Activated CD4-positive, alpha-beta memory T cell treated with anti-CD3 and anti-CD28 coated beads for 36 hours (primary cell): ENCODE measurements around the gene OMG. TPM values are rescaled to one million over a fixed set of nuclear protein-coding genes. Genes with fewer than 3 reads are reported as not detected.
"Not testable (repeated sequence)": the region's sequence is repeated elsewhere in the genome, so short reads cannot be mapped to it uniquely, and the experiment has no call there.

ENCODE experiments used
- CTCF ChIA-PET: fragments of 350-600 bp; sonication (Branson Sonifier 250); formaldehyde crosslinking; loops from one replicate; lab custom pipeline; 2021; ENCODE audit warnings: antibody characterized with exemption, inconsistent platforms; lab: Charles Lee
- POLR2A ChIA-PET: fragments of 350-600 bp; sonication (Branson Sonifier 250); formaldehyde crosslinking; loops from one replicate; lab custom pipeline; 2021; ENCODE audit warnings: antibody characterized with exemption; lab: Charles Lee
- DNase-seq: peaks from one replicate; pipeline ENCODE4 v3.0.0-alpha.2; 2020
- H3K27ac Mint-ChIP-seq: one replicate; pipeline ENCODE4 v1.8.0; 2021; ENCODE audit warnings: mixed read lengths
- H3K27me3 Mint-ChIP-seq: one replicate; pipeline ENCODE4 v1.8.0; 2021; ENCODE audit warnings: mixed read lengths
- H3K36me3 Mint-ChIP-seq: one replicate; pipeline ENCODE4 v1.8.0; 2021; ENCODE audit warnings: mixed read lengths
- H3K4me1 Mint-ChIP-seq: one replicate; pipeline ENCODE4 v1.8.0; 2021; ENCODE audit warnings: low read depth, mixed read lengths
- H3K4me3 Mint-ChIP-seq: one replicate; pipeline ENCODE4 v1.8.0; 2021; ENCODE audit warnings: mild to moderate bottlenecking, mixed read lengths
- H3K9me3 Mint-ChIP-seq: one replicate; pipeline ENCODE4 v1.8.0; 2021; ENCODE audit warnings: mixed read lengths
- intact Hi-C: fragments of 100-400 bp; cut with micrococcal nuclease; formaldehyde crosslinking; loops from one replicate; pipeline ENCODE4 v1.15.1; 2023
- total RNA-seq, 2 experiments: library from RNA; stranded (reverse); gene quantifications; one replicate each; pipeline ENCODE4 v1.2.3, GENCODE V29; 2021

Gene OMG
- total RNA-seq, result under 1 TPM; 0.15 to 0.19 TPM

DNA sequence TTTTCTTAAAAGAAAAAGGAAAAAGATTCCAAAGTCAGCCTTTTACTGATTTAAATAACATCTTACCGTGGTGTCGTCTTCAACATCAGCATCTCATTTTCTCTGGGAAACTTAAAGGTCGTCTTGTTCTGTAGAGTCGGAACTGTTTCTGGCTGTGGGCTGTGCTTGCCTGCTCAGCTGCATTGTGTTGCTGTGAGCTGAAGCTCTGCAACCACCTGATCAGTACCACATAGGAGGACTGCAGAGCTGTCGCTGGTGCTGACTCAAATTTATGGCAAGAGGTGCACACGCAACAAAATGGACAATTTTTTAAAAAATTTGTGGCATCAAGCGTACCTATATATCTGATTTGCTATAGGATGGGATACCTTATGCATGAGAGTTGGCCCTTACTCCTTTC, at the start of gene OMG:
OMG (minus strand) TSS at position 150 of the 400 bp plus-strand sequence. CDS start 908 bp downstream, outside the sequence.
- H3K27ac Mint-ChIP-seq, result no peak within 1 kb of the TSS
- H3K9me3 Mint-ChIP-seq, result no peaks in the 10 kb centered on the region
- intact Hi-C loops, result no loop called here
- no peaks in the 10 kb centered on the region for H3K27me3 Mint-ChIP-seq
- H3K4me1 Mint-ChIP-seq, result peaks cover 15% of the 10 kb centered on the region
- ChIA-PET CTCF (no interaction called here), POLR2A (no interaction called here)
- H3K4me3 Mint-ChIP-seq, result no peak within 1 kb of the TSS
- H3K36me3 Mint-ChIP-seq, result no peaks in the 10 kb centered on the region
- DNase-seq, result no peak

GRCh38 chr17:31345191-31345747, 48.2 kb upstream of the OMG start:
- H3K4me3 Mint-ChIP-seq, H3K27me3 Mint-ChIP-seq, H3K27ac Mint-ChIP-seq, CTCF ChIA-PET, H3K4me1 Mint-ChIP-seq, intact Hi-C loops, POLR2A ChIA-PET, H3K9me3 Mint-ChIP-seq, DNase-seq: not testable (repeated sequence)
- H3K36me3 Mint-ChIP-seq, result peaks cover 18% of the 10 kb centered on the region

DNA sequence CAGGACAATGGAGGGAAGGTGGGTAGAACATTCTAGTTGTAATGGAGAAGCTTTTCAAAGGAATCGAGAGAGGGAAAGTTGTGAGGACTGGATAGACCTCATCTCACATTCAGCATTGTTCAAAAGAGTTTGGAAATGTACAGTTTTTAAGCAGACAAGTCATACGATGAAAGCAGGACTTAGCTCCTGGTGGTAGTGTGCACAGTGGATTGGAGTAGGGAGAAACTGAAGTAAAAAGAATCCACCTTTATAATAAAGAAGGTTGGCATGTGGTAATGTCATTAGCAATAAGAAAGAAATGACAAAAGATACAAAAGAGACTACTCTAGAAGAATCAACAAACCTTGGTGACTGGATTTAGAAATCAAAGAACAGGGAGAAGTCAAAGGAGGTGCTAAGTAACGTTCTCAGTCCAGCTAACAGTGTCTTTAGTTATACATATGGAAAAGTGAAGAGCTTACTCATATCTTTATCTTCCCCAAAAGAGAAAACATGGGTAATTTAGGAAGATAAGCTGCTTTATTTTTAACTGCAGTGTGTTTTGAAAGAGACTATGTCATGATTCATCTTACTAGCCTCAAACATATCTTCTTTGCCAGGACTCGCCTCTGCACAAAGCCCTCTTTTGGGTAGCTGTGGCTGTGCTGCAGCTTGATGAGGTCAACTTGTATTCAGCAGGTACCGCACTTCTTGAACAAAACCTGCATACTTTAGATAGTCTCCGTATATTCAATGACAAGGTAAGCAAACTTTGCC, 43.0 kb upstream of the OMG start:
- intact Hi-C loops, result no loop called here
- POLR2A ChIA-PET, result no interaction called here
- no peak for DNase-seq
- no peaks in the 10 kb centered on the region for H3K4me1 Mint-ChIP-seq
- H3K9me3 Mint-ChIP-seq, result no peaks in the 10 kb centered on the region
- CTCF ChIA-PET, result interaction anchor here (1.9 kb wide), 1 partner anchor 32 kb away, joined by 4 read pairs; no protein-coding TSS in a partner anchor
- no peak overlapping the region for H3K27ac Mint-ChIP-seq
- peaks cover 20% of the 10 kb centered on the region for H3K36me3 Mint-ChIP-seq
- no peaks in the 10 kb centered on the region for H3K27me3 Mint-ChIP-seq
- H3K4me3 Mint-ChIP-seq, result no peak overlapping the region

GRCh38 chr17:31329221-31329620, 32.2 kb upstream of the OMG start:
- Mint-ChIP-seq H3K9me3 (no peaks in the 10 kb centered on the region), H3K36me3 (peaks cover 7% of the 10 kb centered on the region), H3K27me3 (no peaks in the 10 kb centered on the region), H3K4me3 (no peak overlapping the region), H3K4me1 (peaks cover 27% of the 10 kb centered on the region), H3K27ac (no peak overlapping the region)
- intact Hi-C loops, result no loop called here
- CTCF ChIA-PET, result interaction anchor here (0.7 to 1.4 kb wide), 2 partner anchors 43 to 114 kb away, joined by 3 to 4 read pairs; no protein-coding TSS in a partner anchor
- POLR2A ChIA-PET, result no interaction called here
- DNase-seq, result no peak

- ChIA-PET CTCF (interaction anchor here (1.4 kb wide), 1 partner anchor 45 kb away, joined by 3 read pairs; no protein-coding TSS in a partner anchor), POLR2A (no interaction called here)
- no peaks in the 10 kb centered on the region for H3K27me3 Mint-ChIP-seq
- intact Hi-C loops, result no loop called here
- DNase-seq, result no peak
- no peak overlapping the region for H3K4me3 Mint-ChIP-seq
- H3K27ac Mint-ChIP-seq, result no peak overlapping the region
- H3K36me3 Mint-ChIP-seq, result peaks cover 7% of the 10 kb centered on the region
- H3K9me3 Mint-ChIP-seq, result no peaks in the 10 kb centered on the region
- H3K4me1 Mint-ChIP-seq, result peaks cover 34% of the 10 kb centered on the region
Observed at GRCh38 chr17:31328160-31328535, 31.1 kb upstream of the OMG start.

- H3K36me3 Mint-ChIP-seq, result peaks cover 7% of the 10 kb centered on the region
- no peak overlapping the region for H3K4me3 Mint-ChIP-seq
- ChIA-PET CTCF (no interaction called here), POLR2A (no interaction called here)
- no peaks in the 10 kb centered on the region for H3K9me3 Mint-ChIP-seq
- DNase-seq, result no peak
- no peak overlapping the region for H3K27ac Mint-ChIP-seq
- peaks cover 36% of the 10 kb centered on the region for H3K4me1 Mint-ChIP-seq
- intact Hi-C loops, result no loop called here
- no peaks in the 10 kb centered on the region for H3K27me3 Mint-ChIP-seq
Observed at GRCh38 chr17:31327534-31328159, 30.6 kb upstream of the OMG start.

GRCh38 chr17:31323551-31323950, 26.5 kb upstream of the OMG start:
- Mint-ChIP-seq H3K36me3 (peaks cover 15% of the 10 kb centered on the region), H3K9me3 (no peaks in the 10 kb centered on the region), H3K27ac (no peak overlapping the region), H3K4me1 (peaks cover 31% of the 10 kb centered on the region), H3K4me3 (no peak overlapping the region), H3K27me3 (no peaks in the 10 kb centered on the region)
- CTCF ChIA-PET, result interaction anchor here (0.8 kb wide), 1 partner anchor 13 kb away, joined by 3 read pairs; no protein-coding TSS in a partner anchor
- intact Hi-C loops, result loop anchor here (5.0 kb wide), 1 partner anchor 501 kb away; the partner anchor contains the start of gene CRLF3
- no peak for DNase-seq
- POLR2A ChIA-PET, result no interaction called here

- ChIA-PET CTCF (interaction anchor here (0.7 to 0.8 kb wide), 2 partner anchors 11 to 166 kb away, joined by 3 to 6 read pairs; no protein-coding TSS in a partner anchor), POLR2A (interaction anchor here (5.4 kb wide), 1 partner anchor 12 kb away, joined by 106 read pairs; no protein-coding TSS in a partner anchor)
- Mint-ChIP-seq H3K4me3 (peak overlapping the region; percentile 75), H3K9me3 (no peaks in the 10 kb centered on the region), H3K4me1 (peaks cover 31% of the 10 kb centered on the region), H3K36me3 (peaks cover 18% of the 10 kb centered on the region), H3K27ac (peak overlapping the region; percentile 92), H3K27me3 (no peaks in the 10 kb centered on the region)
- intact Hi-C loops, result loop anchor here (1.0 to 5.0 kb wide), 3 partner anchors 12 to 500 kb away; partner anchors contain the start of gene CRLF3
- peak; percentile 59 for DNase-seq
Observed at GRCh38 chr17:31321966-31322365, 24.9 kb upstream of the OMG start.

GRCh38 chr17:31321481-31321880, 24.4 kb upstream of the OMG start, which contains the start of gene EVI2A:
EVI2A (minus strand) TSS chr17:31321622; CDS start chr17:31319013, 2,609 bp downstream.
- Mint-ChIP-seq H3K27me3 (no peaks in the 10 kb centered on the region), H3K27ac (peak within 1 kb of the TSS; percentile 92), H3K4me3 (peak within 1 kb of the TSS; percentile 75), H3K36me3 (peaks cover 18% of the 10 kb centered on the region), H3K4me1 (peaks cover 35% of the 10 kb centered on the region), H3K9me3 (no peaks in the 10 kb centered on the region)
- ChIA-PET POLR2A (interaction anchor here (5.4 kb wide), 1 partner anchor 11 kb away, joined by 106 read pairs; no protein-coding TSS in a partner anchor), CTCF (interaction anchor here (0.7 to 0.8 kb wide), 2 partner anchors 10 to 166 kb away, joined by 3 to 6 read pairs; no protein-coding TSS in a partner anchor)
- peak; percentile 87 for DNase-seq
- intact Hi-C loops, result loop anchor here (1.0 to 5.0 kb wide), 3 partner anchors 11 to 499 kb away; partner anchors contain the start of gene CRLF3

DNA sequence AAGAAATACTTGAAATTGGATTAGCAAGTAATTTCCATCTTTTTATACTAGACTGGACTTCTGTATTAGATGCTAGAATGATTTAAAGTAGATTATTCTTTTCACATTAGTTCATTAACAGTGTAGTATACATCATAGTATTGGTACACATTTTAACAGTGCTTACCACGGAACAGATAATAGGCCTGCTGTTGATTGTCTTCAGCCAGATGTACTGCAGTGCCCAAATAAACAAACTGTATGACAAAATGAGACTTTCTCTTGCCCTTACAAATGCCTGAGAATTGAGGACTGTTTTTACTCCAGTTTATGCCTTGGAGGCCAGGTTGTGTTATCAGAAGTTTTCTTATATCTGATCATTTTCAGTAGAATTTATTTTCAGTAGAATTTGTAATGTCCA, 23.8 kb upstream of the OMG start:
- Mint-ChIP-seq H3K4me1 (peaks cover 41% of the 10 kb centered on the region), H3K9me3 (no peaks in the 10 kb centered on the region), H3K4me3 (peak overlapping the region; percentile 75), H3K27me3 (no peaks in the 10 kb centered on the region), H3K36me3 (peaks cover 18% of the 10 kb centered on the region), H3K27ac (peak overlapping the region; percentile 92)
- ChIA-PET CTCF (interaction anchor here (0.6 kb wide), 1 partner anchor 1556 kb away, joined by 5 read pairs; the partner anchor contains the start of gene MYO1D), POLR2A (interaction anchor here (5.4 kb wide), 1 partner anchor 11 kb away, joined by 106 read pairs; no protein-coding TSS in a partner anchor)
- intact Hi-C loops, result loop anchor here (1.0 to 5.0 kb wide), 3 partner anchors 10 to 498 kb away; partner anchors contain the start of gene CRLF3
- DNase-seq, result no peak

DNA sequence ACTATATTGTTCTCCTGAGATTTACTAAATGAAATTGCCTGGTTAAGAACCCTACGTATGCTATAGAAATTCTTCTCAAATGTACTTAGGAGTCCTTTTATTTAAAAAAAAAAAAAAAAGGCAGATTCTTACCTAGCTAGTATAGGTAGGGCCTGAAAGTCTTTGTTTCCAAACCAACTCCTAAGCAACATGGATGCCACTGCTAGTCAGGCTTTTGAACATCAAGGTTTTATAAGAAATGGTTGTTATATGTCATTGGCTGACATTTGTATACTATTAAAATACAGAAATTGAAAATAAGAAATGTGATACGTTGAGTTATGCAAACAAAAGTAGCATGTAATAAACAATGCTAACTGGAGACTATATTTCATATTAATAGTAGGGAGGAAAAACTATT, 23.2 kb upstream of the OMG start:
- no peak for DNase-seq
- peak overlapping the region; percentile 75 for H3K4me3 Mint-ChIP-seq
- POLR2A ChIA-PET, result interaction anchor here (1.5 to 5.4 kb wide), 4 partner anchors 10 to 349 kb away, joined by 3 to 106 read pairs (median 6); partner anchors contain the start of gene RNF135
- H3K9me3 Mint-ChIP-seq, result no peaks in the 10 kb centered on the region
- H3K4me1 Mint-ChIP-seq, result peaks cover 46% of the 10 kb centered on the region
- intact Hi-C loops, result loop anchor here (2.0 to 5.0 kb wide), 2 partner anchors 13 to 498 kb away; partner anchors contain the start of gene CRLF3
- no peaks in the 10 kb centered on the region for H3K27me3 Mint-ChIP-seq
- CTCF ChIA-PET, result interaction anchor here (0.6 to 2.0 kb wide), 5 partner anchors 10 to 1557 kb away, joined by 3 to 13 read pairs (median 5); partner anchors contain the start of gene MYO1D
- H3K36me3 Mint-ChIP-seq, result peaks cover 18% of the 10 kb centered on the region
- peak overlapping the region; percentile 92 for H3K27ac Mint-ChIP-seq
